GM23248 (cell line): ENCODE measurements around the gene ALKBH3. TPM values are rescaled to one million over a fixed set of nuclear protein-coding genes. Genes with fewer than 3 reads are reported as not detected.

Source experiments
- DNase-seq: peaks from one replicate; pipeline ENCODE4 v3.0.0-alpha.2; 2015
- H2AFZ ChIP-seq: fragments of 200-600 bp; sonication (generic); 2 replicates; pipeline ENCODE4 v1.6.1; 2016; ENCODE audit warnings: antibody characterized with exemption
- H3F3A ChIP-seq: fragments of 200-600 bp; sonication (generic); 2 replicates; pipeline ENCODE4 v1.6.1; 2016; ENCODE audit warnings: mild to moderate bottlenecking, antibody characterized with exemption, mixed run types; ENCODE audit not compliant: insufficient read depth
- H3K27ac ChIP-seq: fragments of 200-600 bp; sonication (generic); 2 replicates; pipeline ENCODE4 v1.5.1; 2016; ENCODE audit warnings: mild to moderate bottlenecking
- H3K27me3 ChIP-seq: fragments of 200-600 bp; sonication (generic); replicated peaks from 2 replicates; pipeline ENCODE4 v1.6.1; 2016; ENCODE audit warnings: mild to moderate bottlenecking; ENCODE audit not compliant: insufficient read depth
- H3K36me3 ChIP-seq: fragments of 200-600 bp; sonication (generic); 2 replicates; pipeline ENCODE4 v1.6.1; 2016; ENCODE audit warnings: low read depth, mild to moderate bottlenecking
- H3K4me1 ChIP-seq: fragments of 200-600 bp; sonication (generic); 2 replicates; pipeline ENCODE4 v1.6.1; 2016; ENCODE audit warnings: mild to moderate bottlenecking; ENCODE audit not compliant: insufficient read depth
- H3K4me2 ChIP-seq: fragments of 200-600 bp; sonication (generic); one replicate; pipeline ENCODE4 v1.6.1; 2016; ENCODE audit warnings: mild to moderate bottlenecking; ENCODE audit not compliant: unreplicated experiment
- H3K4me3 ChIP-seq: fragments of 200-600 bp; sonication (generic); 2 replicates; pipeline ENCODE4 v1.5.1; 2016; ENCODE audit warnings: mild to moderate bottlenecking
- H3K79me2 ChIP-seq: fragments of 200-600 bp; sonication (generic); 2 replicates; pipeline ENCODE4 v1.6.1; 2016; ENCODE audit warnings: mild to moderate bottlenecking; ENCODE audit not compliant: insufficient read depth
- H3K9ac ChIP-seq: fragments of 200-600 bp; sonication (generic); 2 replicates; pipeline ENCODE4 v1.6.1; 2016; ENCODE audit warnings: mild to moderate bottlenecking
- H3K9me2 ChIP-seq: fragments of 200-600 bp; sonication (generic); 2 replicates; pipeline ENCODE4 v1.6.1; 2016; ENCODE audit warnings: mixed run types, mild to moderate bottlenecking, moderate library complexity; ENCODE audit not compliant: insufficient read depth
- H3K9me3 ChIP-seq: fragments of 200-600 bp; sonication (generic); one replicate; pipeline ENCODE4 v1.6.1; 2017; ENCODE audit warnings: low read depth
- H4K20me1 ChIP-seq: fragments of 200-600 bp; sonication (generic); 2 replicates; pipeline ENCODE4 v1.6.0; 2016; ENCODE audit not compliant: insufficient read depth
- EZH2 ChIP-seq: fragments of 200-600 bp; sonication (generic); IDR thresholded peaks from 2 replicates; pipeline ENCODE4 v1.6.1; 2018; ENCODE audit warnings: antibody characterized with exemption, mild to moderate bottlenecking; ENCODE audit not compliant: insufficient read depth, poor library complexity, severe bottlenecking
- EZH2phosphoT487 ChIP-seq: fragments of 200-600 bp; sonication (generic); IDR thresholded peaks from 2 replicates; pipeline ENCODE4 v1.6.1; 2018; ENCODE audit warnings: antibody characterized with exemption, moderate library complexity, mild to moderate bottlenecking, low read depth; ENCODE audit not compliant: insufficient read depth
- WGBS, 2 experiments: methylation state at CpG; one replicate each; pipeline ENCODE4 v1.1.6; 2015 to 2017; ENCODE audit warnings: low lambda C conversion rate in 2 of 2, low coverage in 1 of 2; ENCODE audit errors: missing lambda C conversion rate in 2 of 2; 5-methylcytosine and 5-hydroxymethylcytosine counted together
- in situ Hi-C: fragments of 300-500 bp; cut with MboI; formaldehyde crosslinking; loops from 2 replicates; pipeline ENCODE4 v1.15.0; 2020
- polyA plus RNA-seq: library from polyadenylated mRNA; unstranded; fragments of >200 nt; fragmentation: Nextera tagmentation; extraction: Ambion mirVana; gene quantifications from 2 replicates; pipeline ENCODE4 v1.2.1, GENCODE V29; 2016
- total RNA-seq: library from RNA; depleted of rRNA; stranded (reverse); fragments of >200 nt; shearing (Covaris generic); gene quantifications from 2 replicates; pipeline ENCODE4 v1.2.3, GENCODE V29; 2014

Gene ALKBH3
- total and polyA plus RNA-seq, 2 experiments from 2014 or later: 29.3 to 36.6 TPM

DNA sequence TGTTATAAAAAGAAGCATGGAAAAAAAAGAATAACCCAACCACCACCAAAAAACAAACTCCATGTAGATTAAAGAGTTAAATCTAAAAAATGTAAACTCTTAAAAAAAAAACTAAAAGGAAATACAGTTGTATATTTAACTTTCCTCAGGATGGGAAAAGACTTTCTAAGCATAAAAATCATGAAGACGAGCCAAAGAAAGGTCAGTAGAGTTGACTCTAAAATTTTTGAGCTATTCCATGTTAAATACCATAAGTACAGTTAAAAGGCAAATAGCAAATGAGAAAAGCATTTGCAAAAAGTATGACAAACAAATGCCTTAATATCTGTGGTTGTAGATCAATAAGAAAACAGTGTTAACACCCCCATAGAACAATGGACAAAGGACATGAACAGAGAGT lies 33.8 kb downstream of the ALKBH3 start:
- H3K36me3 ChIP-seq: 0 out of 2 replicates have a peak, but pooled peaks cover 13% of the 10 kb centered on the region
- 95 to 100% methylated on average over 1 of the region's 1 CpG for WGBS, 2 experiments

DNA sequence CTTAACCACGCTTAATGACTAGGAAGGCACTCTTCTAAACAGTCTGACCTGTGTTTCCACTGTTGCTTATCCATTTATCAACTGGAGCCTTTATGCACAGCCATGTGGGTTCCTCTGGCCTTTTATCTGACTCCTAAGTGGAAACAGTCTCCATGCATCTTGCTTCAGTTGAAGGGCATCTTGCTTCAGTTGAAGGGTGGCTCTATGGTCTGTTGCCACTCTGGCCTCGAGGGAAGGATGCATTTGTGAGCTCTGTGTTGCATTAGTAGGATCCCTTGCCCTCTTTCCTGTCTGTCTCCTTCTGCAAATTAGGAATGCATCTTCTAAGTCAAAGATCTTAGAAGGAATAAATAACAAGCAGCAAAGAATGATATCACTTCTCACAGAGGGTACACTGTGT lies 36.0 kb downstream of the ALKBH3 start:
- Histone ChIP-seq H3K27ac (no peak overlapping the region), H3K27me3 (no peaks in the 10 kb centered on the region), H3K4me2 (no peak overlapping the region), H3K36me3 (0 out of 2 replicates have a peak, but pooled peaks cover 13% of the 10 kb centered on the region), H3K9me2 (no peaks in the 10 kb centered on the region), H3K79me2 (no peaks in the 10 kb centered on the region), H3F3A (peaks cover 25% of the 10 kb centered on the region), H3K9me3 (no peaks in the 10 kb centered on the region), H2AFZ (no peak overlapping the region), H3K4me3 (no peak overlapping the region), H3K4me1 (peaks cover 15% of the 10 kb centered on the region), H3K9ac (no peak overlapping the region), H4K20me1 (no peaks in the 10 kb centered on the region)
- no peak for DNase-seq
- TF ChIP-seq EZH2: no peak
- no peak for TF ChIP-seq EZH2phosphoT487
- 75 to 77% methylated on average over 2 of the region's 2 CpGs for WGBS, 2 experiments
- in situ Hi-C loops: no loop called here

More for the DNA sequence above, 33.8 kb downstream of the ALKBH3 start:
- H3K27me3 ChIP-seq: no peaks in the 10 kb centered on the region
- DNase-seq: no peak
- TF ChIP-seq EZH2phosphoT487 (no peak), EZH2 (no peak)
- H3K4me1 ChIP-seq: no peaks in the 10 kb centered on the region
- no peaks in the 10 kb centered on the region for H3K79me2 ChIP-seq
- H3F3A ChIP-seq: peaks cover 7% of the 10 kb centered on the region
- H3K9me2 ChIP-seq: no peaks in the 10 kb centered on the region
- H3K9ac ChIP-seq: no peak overlapping the region
- in situ Hi-C loops: no loop called here
- H3K9me3 ChIP-seq: no peaks in the 10 kb centered on the region
- H3K4me2 ChIP-seq: no peak overlapping the region
- no peak overlapping the region for H2AFZ ChIP-seq
- no peak overlapping the region for H3K27ac ChIP-seq
- H3K4me3 ChIP-seq: no peak overlapping the region
- H4K20me1 ChIP-seq: no peaks in the 10 kb centered on the region

DNA sequence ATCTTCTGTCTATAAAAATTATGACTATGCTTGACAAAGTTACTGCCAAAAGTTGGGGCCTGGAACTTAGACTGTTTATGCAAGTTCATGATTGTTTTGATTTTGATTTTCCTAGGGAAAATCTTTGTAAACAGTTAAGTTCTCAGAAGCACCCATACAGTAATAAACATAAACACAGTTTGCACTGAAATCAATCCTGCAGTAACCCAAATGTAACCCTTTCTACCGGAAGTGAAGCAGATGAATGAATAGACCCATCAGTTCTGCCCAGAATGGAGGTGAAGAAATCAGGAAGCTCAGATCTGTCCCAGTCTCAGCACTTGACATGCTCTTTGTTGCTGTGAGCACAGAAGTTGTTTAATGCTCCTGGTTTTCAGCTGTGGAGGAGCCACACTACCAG lies 37.2 kb downstream of the ALKBH3 start:
- WGBS, 2 experiments: 10 to 24% methylated on average over 1 of the region's 1 CpG
- Histone ChIP-seq H3K9me2 (no peaks in the 10 kb centered on the region), H3K79me2 (no peaks in the 10 kb centered on the region), H3K9me3 (no peaks in the 10 kb centered on the region), H4K20me1 (no peaks in the 10 kb centered on the region), H3K27me3 (no peaks in the 10 kb centered on the region), H3K4me3 (no peak overlapping the region), H3K9ac (no peak overlapping the region), H3F3A (peaks cover 29% of the 10 kb centered on the region), H3K27ac (no peak overlapping the region), H3K4me2 (no peak overlapping the region), H3K36me3 (0 out of 2 replicates have a peak, but pooled peaks cover 13% of the 10 kb centered on the region), H2AFZ (no peak overlapping the region), H3K4me1 (peaks cover 15% of the 10 kb centered on the region)
- TF ChIP-seq EZH2phosphoT487: no peak
- no peak for TF ChIP-seq EZH2
- DNase-seq: no peak
- in situ Hi-C loops: no loop called here

DNA sequence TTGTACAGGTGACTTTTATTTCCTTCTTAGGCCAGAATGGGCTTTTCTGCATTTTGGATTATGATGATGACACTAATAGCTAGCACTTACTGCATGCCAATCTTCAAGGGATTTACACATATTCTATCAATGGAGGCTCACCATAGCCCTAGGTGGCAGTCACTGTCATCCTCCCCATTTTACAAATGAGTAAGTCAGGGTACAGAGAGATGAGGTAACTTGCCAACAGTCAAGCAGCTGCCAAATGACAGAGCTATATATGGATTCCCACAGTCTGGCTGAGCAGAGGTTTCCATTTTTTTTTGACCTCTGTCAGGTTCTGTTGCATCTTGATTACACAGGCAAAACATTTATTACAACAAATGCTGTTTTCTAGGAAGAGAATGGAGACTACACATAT lies 38.0 kb downstream of the ALKBH3 start:
- H3K27me3 ChIP-seq: no peaks in the 10 kb centered on the region

More for the DNA sequence above, 38.0 kb downstream of the ALKBH3 start:
- H3K4me3 ChIP-seq: no peak overlapping the region
- peaks cover 37% of the 10 kb centered on the region for H3F3A ChIP-seq
- H3K9me2 ChIP-seq: no peaks in the 10 kb centered on the region
- DNase-seq: no peak
- H3K9me3 ChIP-seq: no peaks in the 10 kb centered on the region
- no peaks in the 10 kb centered on the region for H4K20me1 ChIP-seq
- 0 out of 2 replicates have a peak, but pooled peaks cover 13% of the 10 kb centered on the region for H3K36me3 ChIP-seq
- no peak overlapping the region for H3K4me2 ChIP-seq
- H3K79me2 ChIP-seq: no peaks in the 10 kb centered on the region
- H2AFZ ChIP-seq: no peak overlapping the region
- TF ChIP-seq EZH2 (no peak), EZH2phosphoT487 (no peak)
- H3K27ac ChIP-seq: no peak overlapping the region
- H3K4me1 ChIP-seq: peaks cover 22% of the 10 kb centered on the region
- H3K9ac ChIP-seq: no peak overlapping the region
- in situ Hi-C loops: no loop called here
